HG03025 (cell line): ENCODE results near the gene HELT.

Source experiments
- ATAC-seq: cut with Tn5 transposase; IDR thresholded peaks from one replicate; pipeline ENCODE4 v1.9.1; 2021; ENCODE audit warnings: mild to moderate bottlenecking, moderate library complexity; ENCODE audit not compliant: unreplicated experiment, low FRiP score

The HELT gene

DNA sequence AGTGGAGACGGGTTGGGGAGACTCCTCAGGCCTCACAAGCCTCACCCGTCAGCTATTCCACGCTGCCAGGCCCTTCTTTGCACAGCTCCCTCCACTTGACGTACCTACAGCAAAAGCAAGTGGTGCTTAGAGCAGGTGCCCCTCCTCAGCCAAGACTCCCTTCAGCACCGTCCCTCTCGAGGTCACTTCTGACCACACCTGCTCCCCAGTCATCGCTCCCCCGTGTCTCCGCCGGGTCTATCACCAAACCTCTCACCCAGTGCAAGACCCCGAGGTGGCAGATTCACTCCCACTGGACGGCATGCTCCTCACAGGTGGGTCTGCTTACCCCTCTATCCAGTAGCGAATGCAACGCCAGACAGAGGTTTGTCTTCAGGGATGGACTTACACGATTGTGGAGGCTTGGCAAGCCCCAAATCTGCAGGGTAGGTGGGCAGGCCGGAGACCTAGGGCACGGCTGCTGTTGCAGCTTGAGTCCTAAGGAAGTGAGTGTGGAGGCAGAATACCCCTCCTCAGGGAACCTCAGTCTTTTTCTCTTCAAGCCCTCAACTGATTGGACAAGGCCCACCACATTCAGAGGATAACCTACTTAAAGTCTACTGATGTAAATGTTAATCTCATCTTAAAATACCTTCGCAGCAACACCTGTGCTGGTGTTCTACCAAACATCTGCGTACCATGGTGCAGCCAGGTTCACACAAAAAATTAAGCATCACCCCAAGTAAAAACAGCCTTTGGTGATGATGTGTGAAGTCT, 14.5 kb upstream of the HELT start:
- ATAC-seq, result no peak

DNA sequence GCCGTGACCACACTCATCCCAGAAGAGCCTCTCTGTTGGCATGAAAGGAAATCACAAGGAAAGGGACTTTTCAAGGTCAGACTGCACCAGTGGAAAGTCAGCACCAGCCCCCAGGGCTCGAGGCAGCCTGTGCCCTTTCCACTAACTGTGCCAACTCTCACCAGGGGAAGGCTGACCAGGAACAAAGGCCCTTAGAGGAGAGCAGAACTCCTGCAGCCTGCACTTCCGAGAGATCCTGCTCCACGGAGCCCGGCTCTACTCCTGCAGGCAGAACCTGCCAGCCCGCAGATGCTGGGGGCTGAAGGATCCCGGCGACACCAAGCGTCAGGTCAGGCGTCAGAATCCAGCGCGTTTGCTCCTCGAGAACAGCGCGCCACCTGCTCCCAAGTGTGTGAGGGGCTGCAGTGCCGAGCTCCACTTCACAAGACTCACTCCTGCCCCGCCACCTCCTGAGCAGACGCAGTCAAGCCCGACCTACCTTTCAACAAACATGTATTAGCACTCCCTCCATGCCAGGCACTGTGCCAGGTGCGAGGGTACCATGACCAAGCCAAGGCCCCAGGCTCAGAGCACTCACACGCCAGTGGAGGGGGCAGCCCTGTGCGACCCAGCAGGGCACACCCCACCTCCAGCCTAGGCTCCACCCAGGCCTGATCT, 13.6 kb upstream of the HELT start:
- ATAC-seq, result no peak

DNA sequence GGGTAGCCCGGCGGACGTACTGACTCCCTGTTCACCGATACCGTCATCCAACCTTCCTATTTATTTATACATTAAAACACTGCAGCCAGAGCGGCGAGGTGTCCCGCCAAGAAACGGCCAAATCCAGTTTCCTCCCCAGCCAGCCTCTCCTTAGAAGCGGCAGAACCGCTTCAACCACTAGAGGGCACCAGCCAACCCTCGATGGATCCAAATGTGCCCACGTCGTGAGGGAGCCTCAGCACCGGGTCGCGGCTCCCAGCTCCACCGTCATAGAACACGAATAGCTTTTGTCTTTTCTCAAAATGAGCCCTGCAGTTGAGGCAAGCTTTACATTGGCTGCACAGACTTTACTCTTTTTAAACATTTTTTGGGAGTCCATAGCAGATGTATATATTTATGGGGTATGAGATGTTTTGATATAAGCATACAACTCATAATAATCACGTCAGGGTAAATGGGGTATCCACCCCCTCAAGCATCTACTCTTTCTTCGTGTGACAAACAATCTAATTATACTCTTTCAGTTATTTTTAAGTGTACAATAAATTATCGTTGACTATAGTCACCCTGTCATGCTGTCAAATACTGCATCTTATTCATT, 13.0 kb upstream of the HELT start:
- ATAC-seq, result no peak

DNA sequence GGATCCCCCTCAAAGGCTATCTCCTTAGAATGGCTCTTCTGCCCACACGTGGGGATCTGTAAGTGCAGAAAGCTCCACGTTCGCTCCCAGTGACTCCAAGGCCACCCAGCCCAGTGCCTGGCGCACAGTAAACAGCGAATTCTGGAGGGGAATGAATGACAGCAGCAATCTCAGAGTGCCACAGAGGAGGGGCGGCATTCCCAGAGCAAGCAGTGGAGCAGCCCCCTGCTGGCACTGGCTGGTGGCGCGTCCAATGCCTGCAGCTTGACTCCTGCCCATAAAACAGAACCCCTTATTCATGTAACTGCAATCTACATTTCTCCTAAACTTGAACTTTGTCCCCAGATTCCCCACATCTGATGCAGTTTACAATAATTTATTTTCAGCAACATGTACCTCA, 6.9 kb upstream of the HELT start:
- ATAC-seq, result no peak

DNA sequence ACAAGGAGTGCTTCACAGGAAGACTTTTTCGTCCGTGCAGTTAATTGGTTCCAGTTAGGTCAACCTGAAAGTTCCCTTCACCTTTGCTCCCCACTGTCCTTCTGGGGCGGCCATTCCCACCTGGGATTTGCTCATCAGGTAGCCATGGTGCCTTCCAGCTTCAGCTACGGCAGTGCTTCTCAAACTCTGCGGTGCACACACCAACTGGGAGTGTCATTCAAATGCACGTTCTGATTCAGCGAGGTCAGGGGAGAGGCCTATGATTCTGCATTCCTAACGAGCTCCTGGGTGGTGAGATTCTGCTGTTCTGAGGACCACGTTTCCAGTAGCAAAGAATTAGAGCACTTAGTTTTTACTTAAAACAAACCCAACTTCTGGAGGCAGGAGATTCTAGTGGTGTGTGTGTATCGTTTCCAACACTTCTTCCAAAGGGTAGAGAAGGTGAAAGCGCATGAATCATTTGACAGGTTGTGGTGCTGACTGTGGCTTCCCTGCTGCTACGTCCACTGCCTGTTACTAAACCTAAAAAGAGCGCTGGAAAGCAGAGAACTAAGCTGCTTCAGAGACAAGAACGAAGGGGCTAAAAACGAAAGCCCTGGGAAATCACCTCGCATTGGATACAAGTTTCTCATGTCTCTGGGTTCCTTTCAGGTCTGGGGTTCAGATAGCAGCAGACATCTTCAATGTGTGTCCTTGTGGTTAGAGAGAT, 4.7 kb upstream of the HELT start:
- no peak for ATAC-seq

DNA sequence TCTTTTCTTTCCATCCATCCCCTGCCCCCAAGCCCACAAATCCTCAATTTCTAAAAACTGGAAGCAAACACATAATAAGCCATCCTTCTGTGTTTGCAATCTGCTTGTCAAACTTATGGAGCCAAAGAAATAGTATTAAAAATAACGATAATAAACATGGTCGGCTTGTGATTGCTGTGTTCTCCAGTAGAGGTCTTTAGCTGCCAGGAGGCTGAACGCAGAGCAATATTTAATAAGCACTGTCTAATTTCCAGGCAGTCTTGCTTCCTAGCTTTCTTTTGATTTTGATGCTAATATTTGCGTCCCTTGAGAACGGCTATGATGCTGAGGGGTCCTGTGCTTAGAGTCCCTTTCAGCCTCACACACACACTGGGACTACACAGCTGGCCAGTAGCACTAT, 3.2 kb upstream of the HELT start:
- ATAC-seq, result no peak

DNA sequence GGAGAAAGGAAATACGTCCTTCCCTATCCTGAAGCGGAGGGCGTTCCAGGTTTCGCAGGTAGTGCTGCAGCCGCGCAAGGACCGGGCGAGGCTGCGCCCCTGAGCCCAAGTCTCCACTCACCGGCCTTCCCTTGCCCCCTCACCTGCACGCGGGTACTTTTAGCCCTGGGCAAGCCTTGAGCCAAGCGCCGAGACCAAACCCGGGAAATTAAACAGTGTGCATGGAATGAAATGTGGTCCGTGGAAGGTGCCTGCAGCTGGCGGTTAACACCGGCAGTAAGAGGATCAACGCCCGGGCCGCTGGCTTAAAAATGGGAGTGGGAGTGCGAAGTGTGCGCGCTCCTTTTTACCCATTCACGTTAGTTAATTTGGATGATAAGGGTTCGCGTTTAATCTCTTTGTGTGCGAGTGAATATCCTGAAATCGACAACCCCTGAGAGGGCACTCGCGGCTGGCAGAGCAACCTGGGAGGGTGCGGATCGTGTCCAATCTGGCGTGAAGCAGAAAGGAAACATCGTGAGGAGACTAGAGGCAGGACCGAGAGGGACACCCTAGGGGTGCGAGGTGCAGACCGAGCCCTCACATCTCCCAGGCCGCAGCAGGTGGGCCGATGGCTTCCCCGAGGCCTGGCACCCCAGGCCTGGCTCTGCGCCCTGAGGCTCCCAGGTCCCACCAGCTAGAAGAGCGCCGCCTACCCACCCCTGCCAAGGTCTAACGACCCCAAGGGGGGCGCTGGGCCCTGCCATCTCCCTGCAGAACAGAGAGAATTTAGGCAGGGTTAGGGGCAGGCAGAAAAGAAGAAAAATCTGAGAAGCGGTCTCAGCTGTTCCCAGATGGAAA, 2.0 kb upstream of the HELT start:
- no peak for ATAC-seq

DNA sequence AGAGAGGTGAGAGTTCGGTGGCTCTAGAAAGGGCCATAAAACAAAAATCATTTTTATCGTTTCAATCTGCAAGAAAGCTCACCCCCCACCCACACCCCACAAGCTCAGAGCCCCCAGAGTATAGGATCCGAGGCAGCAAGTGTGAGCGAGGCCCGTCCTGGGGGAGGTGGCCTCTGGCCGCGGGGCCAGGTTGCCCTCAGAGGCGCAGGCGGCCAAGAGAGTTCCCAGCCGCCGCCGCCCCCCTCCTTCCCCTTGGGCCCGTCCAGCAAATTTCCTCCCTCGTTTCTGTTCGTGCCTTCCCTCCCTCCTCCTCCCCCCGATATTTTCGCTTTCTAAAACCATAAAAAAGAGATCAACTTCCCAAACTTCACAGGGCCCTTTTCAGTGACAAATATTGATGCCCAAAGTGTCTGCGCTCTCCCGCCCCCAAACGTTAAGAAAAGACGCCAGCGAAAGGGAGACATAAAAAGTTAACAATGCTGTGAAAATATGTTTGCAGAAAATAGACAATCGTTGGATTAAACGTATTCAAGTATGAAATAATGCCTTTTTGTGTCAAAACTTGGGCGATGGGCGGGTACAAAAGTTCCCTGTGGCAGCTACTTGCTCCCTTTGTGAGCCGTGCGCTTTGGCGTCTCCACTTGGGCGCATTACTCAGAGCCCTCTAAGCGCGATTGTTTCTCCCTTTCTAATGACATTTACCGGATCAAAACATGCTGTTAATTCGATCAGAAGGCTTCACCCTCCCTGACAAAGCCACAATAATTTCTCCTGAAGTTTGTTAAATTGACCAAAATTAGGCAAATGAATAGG, 1.1 kb upstream of the HELT start:
- ATAC-seq, result no peak

DNA sequence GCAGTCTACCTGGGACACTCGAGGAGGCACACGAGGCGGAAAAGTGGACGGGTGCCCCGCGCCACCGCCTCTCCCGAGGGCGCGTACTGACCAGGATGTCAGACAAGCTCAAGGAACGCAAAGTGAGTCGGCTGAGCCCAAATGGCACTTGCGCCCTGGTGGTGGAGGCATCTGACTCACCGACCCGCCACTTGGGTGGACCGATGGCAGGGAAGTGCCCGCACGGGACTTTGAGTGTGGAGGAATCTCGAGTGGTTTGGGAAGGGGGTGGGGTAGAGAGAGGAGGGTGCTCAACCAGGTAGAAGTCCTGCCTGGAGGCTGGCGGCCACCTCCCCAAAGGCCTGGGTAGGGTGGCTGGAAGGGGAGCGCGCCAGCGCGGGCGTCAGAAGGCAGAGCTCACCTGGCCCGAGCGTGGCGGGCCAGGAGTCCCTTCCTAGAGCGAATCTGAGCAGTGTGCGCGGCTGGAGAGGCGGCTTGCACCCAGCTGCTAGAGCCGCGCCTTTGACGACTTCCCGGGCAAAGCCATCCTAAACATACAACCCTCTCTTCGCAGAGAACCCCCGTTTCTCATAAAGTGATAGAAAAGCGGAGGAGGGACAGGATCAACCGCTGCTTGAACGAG, 655 bp downstream of the HELT start:
- ATAC-seq, result no peak

DNA sequence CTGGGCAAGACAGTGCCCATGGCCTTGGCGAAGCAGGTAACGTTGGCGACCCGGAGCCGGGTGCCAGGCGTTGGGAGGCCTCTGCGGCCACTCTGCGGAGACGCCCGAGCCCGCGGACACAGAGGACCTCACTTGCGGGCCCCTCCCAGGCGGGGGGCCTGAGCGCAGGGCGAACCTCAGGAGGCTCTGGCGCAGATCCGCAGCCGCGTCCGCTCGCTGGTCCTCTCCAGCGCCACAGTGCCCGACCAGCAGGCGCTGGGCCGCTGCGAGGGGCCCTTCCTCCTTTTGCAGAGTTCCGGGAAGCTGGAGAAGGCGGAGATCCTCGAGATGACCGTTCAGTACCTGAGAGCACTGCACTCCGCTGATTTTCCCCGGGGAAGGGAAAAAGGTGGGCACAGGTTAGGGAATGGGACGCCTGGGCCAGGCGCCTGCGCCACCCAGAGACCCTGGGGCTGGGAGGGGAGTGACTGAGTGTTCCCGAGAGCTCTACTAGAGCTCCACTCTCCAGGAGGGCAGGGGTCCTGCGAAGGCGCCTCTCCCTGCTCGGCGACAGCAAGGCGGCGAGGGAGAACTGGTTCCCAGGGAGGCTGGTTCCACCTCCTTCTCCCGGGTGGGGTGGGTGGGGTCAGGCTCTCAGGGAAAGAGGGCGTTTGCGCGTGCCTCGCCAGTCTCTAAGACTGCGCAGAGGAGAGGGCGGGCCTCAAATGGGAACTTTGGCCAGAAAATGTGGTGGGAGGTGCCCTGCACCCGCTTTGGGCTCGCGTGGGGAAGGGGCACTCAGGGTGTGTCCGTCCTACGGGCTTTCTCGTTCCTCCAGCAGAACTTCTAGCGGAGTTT, 1.4 kb downstream of the HELT start:
- no peak for ATAC-seq

DNA sequence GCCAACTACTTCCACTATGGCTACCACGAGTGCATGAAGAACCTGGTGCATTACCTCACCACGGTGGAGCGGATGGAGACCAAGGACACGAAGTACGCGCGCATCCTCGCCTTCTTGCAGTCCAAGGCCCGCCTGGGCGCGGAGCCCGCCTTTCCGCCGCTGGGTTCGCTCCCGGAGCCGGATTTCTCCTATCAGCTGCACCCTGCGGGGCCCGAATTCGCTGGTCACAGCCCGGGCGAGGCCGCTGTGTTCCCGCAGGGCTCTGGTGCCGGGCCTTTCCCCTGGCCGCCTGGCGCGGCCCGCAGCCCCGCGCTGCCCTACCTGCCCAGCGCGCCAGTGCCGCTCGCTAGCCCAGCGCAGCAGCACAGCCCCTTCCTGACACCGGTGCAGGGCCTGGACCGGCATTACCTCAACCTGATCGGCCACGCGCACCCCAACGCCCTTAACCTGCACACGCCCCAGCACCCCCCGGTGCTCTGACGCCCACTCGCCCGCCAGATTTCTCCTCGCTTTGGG, 2.1 kb downstream of the HELT start:
- ATAC-seq, result no peak

DNA sequence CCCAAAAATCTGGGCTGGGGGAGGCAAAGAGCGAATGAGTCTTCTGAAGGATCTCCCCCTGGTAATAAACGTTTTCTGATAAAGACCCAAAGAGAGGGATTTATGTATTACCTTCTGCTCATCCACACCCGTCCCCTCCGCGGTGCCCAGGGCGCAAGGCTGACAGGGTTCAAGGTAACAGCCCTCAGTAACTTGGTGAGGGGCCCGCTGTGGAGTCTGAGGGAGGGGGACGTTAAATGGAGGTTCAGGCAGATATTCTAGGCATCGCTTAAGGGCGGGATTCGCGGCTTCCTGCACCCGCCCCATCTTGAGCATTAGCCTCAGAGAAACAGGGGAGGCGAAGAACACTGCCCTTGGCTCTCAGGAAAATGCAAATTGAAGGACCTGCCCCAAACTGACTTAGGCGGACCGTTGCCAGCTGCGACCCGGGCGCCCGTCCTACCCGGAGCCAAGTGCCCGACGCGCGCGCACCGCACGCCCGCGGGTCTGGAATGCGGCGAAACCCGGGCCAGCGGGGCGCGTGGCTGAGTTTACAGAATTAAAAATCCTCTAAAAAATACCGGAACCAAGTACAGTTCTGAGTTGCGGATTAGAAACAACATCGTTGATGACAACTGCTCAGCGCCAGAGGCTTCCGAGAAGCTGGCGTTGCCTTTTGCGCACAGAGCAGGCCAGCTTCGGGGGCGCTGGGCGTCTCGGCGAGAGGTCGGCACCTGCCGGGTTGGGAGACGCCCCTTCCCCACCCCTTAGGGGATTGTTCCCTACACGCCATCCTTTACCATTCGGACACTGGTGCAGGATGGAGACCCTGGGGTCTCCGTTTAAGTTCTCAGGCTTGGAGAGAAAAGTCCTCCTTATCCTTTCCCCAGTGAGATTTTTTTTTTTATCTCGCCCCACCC, 2.8 kb downstream of the HELT start:
- ATAC-seq, result no peak

DNA sequence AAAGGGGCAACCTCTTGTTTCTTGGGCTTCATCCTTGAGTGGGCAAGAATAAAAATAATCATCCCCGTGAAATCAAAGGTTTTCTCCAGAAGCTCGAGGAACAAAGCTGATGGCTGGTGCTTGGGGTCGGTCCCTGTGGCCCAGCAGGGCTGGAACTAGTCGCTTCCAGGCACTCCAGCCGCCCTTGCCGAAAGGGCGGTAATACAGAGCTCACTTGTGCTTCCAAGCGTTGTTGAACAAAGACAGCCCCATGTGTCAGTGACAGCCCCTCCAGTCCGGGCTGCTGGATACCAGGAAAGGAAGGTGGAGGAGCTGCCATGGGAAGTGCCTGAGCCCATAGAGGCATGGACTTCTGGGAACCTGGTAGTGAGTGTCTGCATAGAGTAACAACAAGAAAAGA, 5.2 kb downstream of the HELT start:
- ATAC-seq, result no peak

DNA sequence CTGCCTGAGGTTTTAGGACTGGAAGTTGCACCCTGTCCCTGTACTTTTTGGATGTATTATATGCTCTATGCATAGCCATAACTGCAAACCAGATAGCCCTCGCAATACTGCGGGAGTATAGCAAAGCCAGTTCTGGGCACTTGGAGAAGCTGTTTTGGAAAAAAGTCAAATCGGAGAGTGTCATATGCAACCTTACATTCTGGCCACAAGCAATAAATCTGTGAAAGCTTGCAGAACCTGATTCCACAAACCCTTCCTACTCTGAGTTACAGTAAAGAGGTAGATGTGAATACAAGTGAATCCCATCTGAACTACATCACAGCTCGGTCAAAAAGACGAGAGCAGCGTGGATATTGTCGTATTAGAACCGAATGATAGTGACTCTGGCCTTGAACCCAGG, 10.3 kb downstream of the HELT start:
- no peak for ATAC-seq

DNA sequence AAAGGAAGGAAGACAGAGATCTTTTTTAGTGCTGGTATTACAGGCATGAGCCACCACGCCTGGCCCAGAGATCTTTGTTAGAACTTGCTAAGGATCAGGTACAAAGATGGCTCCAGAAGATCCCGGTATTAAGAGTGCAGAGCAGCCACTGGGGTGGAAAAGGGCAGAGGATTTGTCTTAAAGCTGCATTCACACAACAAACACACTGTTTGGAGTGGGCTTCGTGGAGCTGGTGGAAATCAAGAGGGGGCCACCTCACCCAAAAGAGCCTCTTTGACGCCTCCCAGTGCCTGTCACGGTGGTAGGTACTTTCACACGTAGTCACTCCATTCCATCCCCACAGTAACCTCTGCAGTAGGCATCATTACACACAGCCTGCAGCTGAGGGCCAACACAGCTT, 13.3 kb downstream of the HELT start:
- no peak for ATAC-seq

DNA sequence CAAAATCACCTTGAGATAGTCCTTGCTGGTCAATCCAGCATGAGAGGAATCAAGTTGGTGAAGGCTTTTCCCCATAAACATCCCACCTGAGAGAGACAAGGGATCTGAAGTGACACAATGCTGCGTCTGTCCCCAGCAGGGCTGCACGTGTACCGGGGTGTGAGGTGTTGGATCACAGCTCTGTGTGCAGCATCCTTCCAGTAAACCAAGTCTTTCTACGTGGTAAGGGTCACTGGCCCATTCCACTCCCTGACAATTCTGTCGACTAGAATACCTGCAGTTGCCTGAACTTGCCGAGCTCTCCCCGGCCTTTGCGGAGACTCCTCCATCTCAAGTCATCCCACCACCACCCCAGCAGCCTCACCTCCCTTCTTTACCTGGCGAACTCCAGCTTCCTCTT, 14.8 kb downstream of the HELT start:
- ATAC-seq, result no peak

DNA sequence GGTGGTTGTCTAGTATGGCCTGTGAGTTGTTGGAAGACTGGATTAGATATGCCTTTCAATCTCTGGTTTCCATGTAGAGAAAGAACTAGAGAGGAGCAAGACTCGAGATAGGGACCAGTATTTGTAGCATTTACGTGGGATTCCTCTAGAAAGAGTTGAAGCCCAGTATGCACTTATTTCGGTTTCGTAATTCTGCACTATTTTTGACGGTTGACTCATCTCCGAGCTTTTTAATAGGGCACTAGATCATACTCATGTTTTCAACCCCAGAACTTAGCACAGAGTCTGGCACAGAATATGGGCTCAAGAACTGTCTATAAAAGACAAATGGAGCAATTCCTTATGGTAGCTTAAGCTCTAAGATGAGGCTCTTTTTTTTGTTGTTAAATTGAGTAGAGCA, 15.7 kb downstream of the HELT start:
- peak; percentile 81 for ATAC-seq
